GM23338 (cell line): ENCODE data around the gene PAK1. TPM values are rescaled to one million over a fixed set of nuclear protein-coding genes. Genes with fewer than 3 reads are reported as not detected.

ENCODE experiments used
- ATAC-seq: fragments of 200-7000 bp; cut with Tn5 transposase; 3 replicates; pipeline ENCODE4 v1.9.1; 2020
- DNase-seq: peaks from one replicate; pipeline ENCODE4 v3.0.0-alpha.2; 2015; ENCODE audit warnings: low spot score
- H2AFZ ChIP-seq: fragments of 200-600 bp; sonication (generic); 2 replicates; pipeline ENCODE4 v1.8.0; 2016; ENCODE audit warnings: antibody characterized with exemption, mild to moderate bottlenecking, moderate library complexity
- H3F3A ChIP-seq: fragments of 200-600 bp; sonication (generic); replicated peaks from 2 replicates; pipeline ENCODE4 v1.8.0; 2017; ENCODE audit warnings: antibody characterized with exemption, mixed run types, low read depth
- H3K27ac ChIP-seq: fragments of 200-600 bp; sonication (generic); 2 replicates; pipeline ENCODE4 v1.6.1; 2016; ENCODE audit warnings: low read depth
- H3K27me3 ChIP-seq: fragments of 200-600 bp; sonication (generic); 2 replicates; pipeline ENCODE4 v1.8.0; 2016; ENCODE audit warnings: mild to moderate bottlenecking, mixed run types, moderate library complexity; ENCODE audit not compliant: insufficient read depth
- H3K36me3 ChIP-seq: fragments of 200-600 bp; sonication (generic); 2 replicates; pipeline ENCODE4 v1.8.0; 2016; ENCODE audit warnings: mild to moderate bottlenecking; ENCODE audit not compliant: insufficient read depth
- H3K4me1 ChIP-seq: fragments of 200-600 bp; sonication (generic); 2 replicates; pipeline ENCODE4 v1.8.0; 2016; ENCODE audit warnings: mild to moderate bottlenecking, moderate library complexity; ENCODE audit not compliant: insufficient read depth
- H3K4me2 ChIP-seq: fragments of 200-600 bp; sonication (generic); 2 replicates; pipeline ENCODE4 v1.7.1; 2017; ENCODE audit warnings: mixed run types
- H3K4me3 ChIP-seq: fragments of 200-600 bp; sonication (generic); 2 replicates; pipeline ENCODE4 v1.6.1; 2016; ENCODE audit warnings: mixed run types
- H3K79me2 ChIP-seq: fragments of 200-600 bp; sonication (generic); replicated peaks from 2 replicates; pipeline ENCODE4 v1.8.0; 2017; ENCODE audit warnings: mild to moderate bottlenecking; ENCODE audit not compliant: insufficient read depth
- H3K9me2 ChIP-seq: fragments of 200-600 bp; sonication (generic); 2 replicates; pipeline ENCODE4 v1.8.0; 2017; ENCODE audit not compliant: insufficient read depth
- H4K20me1 ChIP-seq: fragments of 200-600 bp; sonication (generic); replicated peaks from 2 replicates; pipeline ENCODE4 v1.8.0; 2017; ENCODE audit warnings: mild to moderate bottlenecking; ENCODE audit not compliant: insufficient read depth
- H3K27ac Mint-ChIP-seq: 2 replicates; pipeline ENCODE4 v1.8.0; 2020; ENCODE audit warnings: inconsistent platforms, mild to moderate bottlenecking, moderate library complexity, mixed read lengths
- H3K27me3 Mint-ChIP-seq: 3 replicates; pipeline ENCODE4 v1.8.0; 2022; ENCODE audit warnings: low read depth, mild to moderate bottlenecking, moderate library complexity, mixed read lengths, inconsistent platforms; ENCODE audit not compliant: insufficient read depth, poor library complexity
- H3K36me3 Mint-ChIP-seq: 3 replicates; pipeline ENCODE4 v1.8.0; 2021; ENCODE audit warnings: low read depth, mild to moderate bottlenecking, inconsistent platforms, moderate library complexity, mixed read lengths
- H3K4me1 Mint-ChIP-seq: 3 replicates; pipeline ENCODE4 v1.8.0; 2020; ENCODE audit warnings: mild to moderate bottlenecking, inconsistent platforms, mixed read lengths
- H3K4me3 Mint-ChIP-seq: 3 replicates; pipeline ENCODE4 v1.8.0; 2021; ENCODE audit warnings: moderate library complexity, mild to moderate bottlenecking, inconsistent platforms, mixed read lengths
- H3K9me3 Mint-ChIP-seq: 3 replicates; pipeline ENCODE4 v1.8.0; 2020; ENCODE audit warnings: moderate library complexity, mild to moderate bottlenecking, inconsistent platforms, mixed read lengths
- ETS1 ChIP-seq: IDR thresholded peaks from 2 replicates; pipeline ENCODE4 v1.6.1; 2016; ENCODE audit warnings: antibody characterized with exemption
- EZH2 ChIP-seq: fragments of 200-600 bp; sonication (generic); IDR thresholded peaks from one replicate; pipeline ENCODE4 v1.8.0; 2017; ENCODE audit warnings: antibody characterized with exemption, mild to moderate bottlenecking, low read depth; ENCODE audit not compliant: unreplicated experiment
- EZH2phosphoT487 ChIP-seq: fragments of 200-600 bp; sonication (generic); IDR thresholded peaks from one replicate; pipeline ENCODE4 v1.8.1; 2018; ENCODE audit warnings: antibody characterized with exemption; ENCODE audit not compliant: unreplicated experiment
- JUNB ChIP-seq: IDR thresholded peaks from one replicate; pipeline ENCODE4 v1.6.1; 2016; ENCODE audit warnings: antibody characterized with exemption; ENCODE audit not compliant: unreplicated experiment
- NANOG ChIP-seq: IDR thresholded peaks from 2 replicates; pipeline ENCODE4 v1.6.1; 2016; ENCODE audit warnings: antibody characterized with exemption, borderline replicate concordance
- POLR2AphosphoS5 ChIP-seq: IDR thresholded peaks from 2 replicates; pipeline ENCODE4 v1.6.1; 2016; ENCODE audit warnings: antibody characterized with exemption, low read depth
- STAT1 ChIP-seq: IDR thresholded peaks from one replicate; pipeline ENCODE4 v1.6.1; 2016; ENCODE audit warnings: antibody characterized with exemption; ENCODE audit not compliant: unreplicated experiment
- ZNF331 ChIP-seq: fragments of 250-450 bp; sonication (Bioruptor Pico); IDR thresholded peaks from 2 replicates; pipeline ENCODE4 v1.5.0; 2020; ENCODE audit warnings: low read depth, mild to moderate bottlenecking, moderate library complexity
- ZNF462 ChIP-seq: fragments of 250-450 bp; sonication (Bioruptor Pico); IDR thresholded peaks from 2 replicates; pipeline ENCODE4 v1.5.0; 2020; ENCODE audit warnings: mild to moderate bottlenecking, moderate library complexity
- polyA plus RNA-seq: library from polyadenylated mRNA; unstranded; fragments of >200 nt; fragmentation: Nextera tagmentation; extraction: Ambion mirVana; gene quantifications from 2 replicates; pipeline ENCODE4 v1.2.1, GENCODE V29; 2016
- total RNA-seq: library from RNA; depleted of rRNA; stranded (reverse); fragments of >200 nt; shearing (Covaris generic); gene quantifications from 2 replicates; pipeline ENCODE4 v1.2.3, GENCODE V29; 2014

The PAK1 gene
- total and polyA plus RNA-seq, 2 experiments from 2014 or later, result 102 to 175 TPM

- no peak for TF ChIP-seq ZNF462 (CRISPR knock-in tag)
- no peak for TF ChIP-seq STAT1
- no peak for TF ChIP-seq EZH2
- no peak for TF ChIP-seq POLR2AphosphoS5
These were observed 45.3 kb downstream of the PAK1 start (continued) for GRCh38 chr11:77428598-77428997.

- no peaks in the 10 kb centered on the region for H3K27me3 ChIP-seq
- H2AFZ ChIP-seq, result no peak overlapping the region
- H3K36me3 ChIP-seq, result no peaks in the 10 kb centered on the region
- H4K20me1 ChIP-seq, result no peaks in the 10 kb centered on the region; the same call in 1 of the 2 replicates
- H3F3A ChIP-seq, result no peaks in the 10 kb centered on the region
- peaks cover 43% of the 10 kb centered on the region for H3K4me1 ChIP-seq
- DNase-seq (no peak), ATAC-seq (no peak)
- peaks cover 99% of the 10 kb centered on the region for H3K79me2 ChIP-seq
- 0 out of 3 replicates have a peak, but pooled peaks cover 2% of the 10 kb centered on the region for H3K36me3 Mint-ChIP-seq
- no peaks in the 10 kb centered on the region for H3K9me2 ChIP-seq
- TF ChIP-seq STAT1, result no peak
- TF ChIP-seq ZNF462 (CRISPR knock-in tag), result no peak
- no peak for TF ChIP-seq JUNB
- TF ChIP-seq EZH2, result no peak
- TF ChIP-seq ZNF331 (CRISPR knock-in tag), result no peak
- TF ChIP-seq ETS1, result no peak
- no peak for TF ChIP-seq EZH2phosphoT487
- no peak for TF ChIP-seq NANOG
- no peak overlapping the region for H3K4me2 ChIP-seq
- H3K27ac ChIP-seq, result no peak overlapping the region
- peaks cover 59% of the 10 kb centered on the region for H3K4me1 Mint-ChIP-seq
- peaks cover 3% of the 10 kb centered on the region for H3K27me3 Mint-ChIP-seq
- no peak overlapping the region for H3K4me3 ChIP-seq
- H3K4me3 Mint-ChIP-seq, result no peak overlapping the region
- no peaks in the 10 kb centered on the region for H3K9me3 Mint-ChIP-seq
- no peak overlapping the region for H3K27ac Mint-ChIP-seq
These were observed 48.5 kb downstream of the PAK1 start for GRCh38 chr11:77425346-77425745.
